HTR-8/SVneo (cell line): ENCODE data around the gene ZNF485.
A peak's percentile ranks its signal among the peaks of the same experiment; 100 is the strongest.
"Not testable (repeated sequence)": the region's sequence is repeated elsewhere in the genome, so short reads cannot be mapped to it uniquely, and the experiment has no call there.

Source experiments
- DNase-seq: peaks from one replicate; pipeline ENCODE4 v3.0.0; 2011; ENCODE audit warnings: low spot score, mixed read lengths; ENCODE audit not compliant: insufficient read length
- FAIRE-seq: peaks from 2 replicates; lab custom pipeline; 2011; peaks lifted over from hg19 to GRCh38; lab: Jason Lieb, UNC

ZNF485 gene

DNA sequence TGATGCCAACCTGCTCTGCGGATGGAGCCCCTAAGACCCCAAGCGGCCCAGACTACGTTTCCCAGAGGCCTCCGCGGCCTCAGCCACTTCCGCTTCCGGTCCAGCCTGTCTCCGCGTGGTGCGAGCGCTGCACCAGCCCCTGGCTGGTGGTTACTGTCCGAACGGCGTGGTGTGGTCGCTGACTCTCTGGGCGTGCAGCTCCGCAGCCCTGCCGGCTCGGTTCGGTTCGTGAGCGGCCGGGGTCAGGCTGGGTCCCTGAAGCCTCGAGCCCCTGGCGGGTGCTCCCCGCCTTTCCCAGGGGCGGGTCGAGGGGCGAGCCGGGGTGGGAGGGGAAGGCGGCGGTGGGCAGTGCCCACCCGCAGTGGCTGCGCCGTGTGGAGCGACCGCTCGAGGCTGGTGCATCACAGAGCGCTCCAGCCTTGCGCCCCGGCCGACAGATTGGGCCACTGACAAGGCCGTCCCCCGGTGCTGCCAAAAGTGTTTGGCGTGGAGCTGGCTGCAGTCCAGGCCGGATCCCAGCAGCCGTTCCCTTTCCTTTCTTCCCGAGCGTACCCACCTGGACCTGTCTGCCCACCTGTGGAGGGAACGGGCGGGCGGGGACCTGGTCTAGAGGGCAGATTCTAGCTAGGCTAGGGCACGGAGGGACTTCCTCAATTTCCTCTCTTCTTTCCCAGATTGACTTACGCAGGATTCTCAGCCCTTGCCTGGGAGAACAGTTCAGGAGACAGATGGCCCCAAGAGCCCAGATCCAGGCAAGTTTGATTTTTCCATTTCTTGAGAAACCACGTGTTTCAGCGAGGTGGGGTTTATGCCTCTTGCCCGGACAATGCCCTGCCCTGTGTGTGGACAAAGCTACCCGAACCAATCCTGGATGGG lies at the start of gene ZNF485:
Gene ZNF485, plus strand, starts transcription at position 116 of the 876 bp plus-strand sequence. Its CDS starts 613 bp downstream, at position 729.
- peak; percentile 94 for FAIRE-seq
- peak; percentile 87 for DNase-seq

DNA sequence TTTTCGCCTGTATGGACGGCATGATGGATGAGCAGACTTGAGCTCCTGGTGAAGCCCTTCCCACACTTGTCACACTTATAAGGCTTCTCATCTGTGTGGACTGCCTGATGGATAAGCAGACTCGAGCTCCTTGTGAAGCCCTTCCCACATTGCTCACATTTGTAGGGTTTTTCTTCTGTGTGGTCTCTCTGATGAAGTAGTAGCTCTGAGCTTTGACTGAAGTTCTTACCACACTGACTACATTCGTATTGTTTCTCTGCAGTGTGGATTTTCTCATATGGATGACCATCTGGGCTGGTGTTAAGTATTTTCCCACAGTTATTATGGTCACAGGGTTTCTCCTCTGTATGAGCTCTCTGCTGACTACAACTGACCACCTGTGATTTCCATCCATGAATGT lies 49.0 kb upstream of the ZNF485 start:
- FAIRE-seq: no peak
- no peak for DNase-seq

- FAIRE-seq (no peak), DNase-seq (no peak)
Measured at GRCh38 chr10:43569681-43570080, 36.6 kb upstream of the ZNF485 start.

DNA sequence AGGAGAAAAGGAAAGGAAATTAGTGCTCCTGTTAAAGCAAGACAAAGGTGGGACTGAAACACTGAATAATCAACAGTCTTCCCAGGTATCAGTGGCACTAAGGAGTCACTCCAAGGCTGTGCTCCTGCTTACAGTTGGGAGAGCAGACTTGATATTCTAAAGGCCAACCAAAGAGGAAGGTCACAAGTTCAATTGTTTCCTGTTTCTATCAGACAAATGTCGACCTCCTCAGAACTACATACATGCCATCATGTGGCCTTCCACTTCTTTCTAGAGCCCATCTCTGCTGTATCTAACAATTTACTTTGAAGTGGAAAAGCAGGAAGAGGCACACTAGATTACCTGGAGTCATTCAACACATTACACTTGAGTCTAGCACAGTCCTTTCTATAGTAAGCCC lies 35.3 kb upstream of the ZNF485 start:
- DNase-seq (no peak), FAIRE-seq (no peak)

DNA sequence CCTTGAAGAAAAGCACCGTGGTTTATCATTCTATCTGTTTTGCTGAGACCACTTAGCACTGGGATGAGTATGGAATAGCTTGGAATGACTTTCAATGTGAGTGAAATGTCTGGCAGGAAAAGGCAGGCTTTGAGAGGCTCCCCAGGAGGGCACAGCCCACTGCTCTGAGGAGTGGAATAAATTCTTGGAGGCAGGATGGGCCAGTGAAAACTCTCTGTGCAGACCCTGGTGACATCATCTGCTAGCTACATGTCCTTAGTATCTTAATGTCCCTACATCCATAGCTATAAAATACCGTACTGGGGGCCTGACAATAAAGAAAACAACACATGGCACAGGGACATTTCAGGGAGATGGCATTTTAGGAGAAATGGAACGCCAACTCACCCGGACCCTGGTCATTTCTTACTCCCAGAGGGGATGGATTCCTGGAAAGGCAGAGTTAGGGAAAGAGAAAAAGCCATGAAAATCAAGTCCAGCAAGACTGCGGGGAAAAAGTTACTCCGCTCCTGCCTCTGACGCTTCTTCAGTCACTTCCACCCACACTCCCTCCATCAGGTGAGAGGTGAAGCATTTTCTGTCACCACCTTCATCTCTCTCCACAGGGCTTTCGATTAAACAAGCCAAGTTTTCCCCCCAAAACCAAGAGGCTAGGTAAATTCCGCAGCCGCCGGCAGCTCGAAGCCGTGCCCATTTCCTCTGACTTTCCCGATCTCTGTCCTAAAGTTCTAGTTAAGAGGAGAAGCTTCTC lies 32.8 kb upstream of the ZNF485 start:
- DNase-seq (no peak), FAIRE-seq (no peak)

GRCh38 chr10:43574001-43574892 lies 32.0 kb upstream of the ZNF485 start, which contains the start of gene ZNF239:
TSS of gene ZNF239 (minus strand) at chr10:43574616. CDS start at chr10:43558079, 16,537 bp downstream.
- DNase-seq: peak; percentile 86
- FAIRE-seq: peak; percentile 79

DNA sequence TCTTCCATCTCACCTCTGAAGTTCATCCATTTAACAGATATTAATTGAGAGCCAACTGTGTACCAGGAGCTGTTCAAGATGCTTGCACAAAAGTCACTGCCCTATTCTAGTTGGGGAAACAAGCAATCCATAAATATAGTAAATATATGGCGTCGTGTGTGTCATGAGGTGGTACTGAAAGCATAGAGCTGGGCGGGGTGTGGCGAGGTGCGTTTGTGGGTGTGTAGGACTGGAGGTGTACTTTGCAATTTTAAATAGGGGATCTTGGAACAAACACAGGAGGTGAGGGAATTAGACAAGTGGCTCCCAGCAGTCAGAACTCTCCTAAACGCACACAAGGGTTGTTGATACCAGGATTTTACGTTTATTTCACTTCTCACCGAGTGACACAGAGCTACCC lies 31.3 kb upstream of the ZNF485 start:
- FAIRE-seq (peak; percentile 9), DNase-seq (no peak)

DNA sequence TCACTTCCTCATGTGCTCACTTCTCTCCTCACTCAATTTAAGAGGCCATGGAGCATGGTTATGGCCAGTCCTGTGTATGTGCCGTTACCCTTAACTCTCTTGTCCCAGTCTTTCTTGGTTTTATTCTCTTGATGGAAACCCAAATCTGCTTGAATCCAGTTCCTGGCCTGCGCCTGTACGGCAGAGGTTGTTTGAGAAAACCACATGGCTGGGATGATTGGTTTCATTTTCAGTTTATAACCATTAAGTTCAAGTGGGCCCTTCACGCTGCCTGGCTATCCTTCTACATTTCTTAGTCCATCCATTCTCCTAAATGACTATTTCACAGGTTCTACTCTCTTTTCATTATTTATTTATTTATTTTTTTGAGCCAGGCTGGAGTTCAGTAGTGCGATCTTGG lies 30.2 kb upstream of the ZNF485 start:
- FAIRE-seq: no peak
- DNase-seq: no peak

DNA sequence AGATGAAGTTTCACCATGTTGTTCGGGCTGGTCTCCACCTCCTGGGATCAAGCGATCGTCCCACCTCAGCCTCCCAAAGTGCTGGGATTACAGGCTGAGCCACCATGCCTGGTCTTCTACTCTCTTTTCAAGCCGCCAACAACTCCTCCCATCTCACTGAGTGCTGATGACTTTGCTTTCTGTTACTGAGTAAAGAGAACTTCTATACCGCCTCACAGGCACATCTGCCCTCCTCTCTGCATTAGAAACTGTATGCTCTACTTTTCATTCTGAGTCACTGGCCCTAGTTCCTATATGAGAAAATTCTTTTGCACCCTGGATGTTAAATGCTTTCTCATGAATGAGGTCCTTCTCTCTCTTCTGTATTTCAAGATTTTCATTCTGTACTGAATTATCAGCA lies 29.7 kb upstream of the ZNF485 start:
- no peak for FAIRE-seq

GRCh38 chr10:43584051-43584450 lies 22.2 kb upstream of the ZNF485 start:
- FAIRE-seq: no peak

More for the DNA sequence above, 29.7 kb upstream of the ZNF485 start:
- no peak for DNase-seq

GRCh38 chr10:43585046-43585445 lies 21.2 kb upstream of the ZNF485 start:
- DNase-seq: no peak
- no peak for FAIRE-seq

More at GRCh38 chr10:43584051-43584450, 22.2 kb upstream of the ZNF485 start:
- DNase-seq: no peak

DNA sequence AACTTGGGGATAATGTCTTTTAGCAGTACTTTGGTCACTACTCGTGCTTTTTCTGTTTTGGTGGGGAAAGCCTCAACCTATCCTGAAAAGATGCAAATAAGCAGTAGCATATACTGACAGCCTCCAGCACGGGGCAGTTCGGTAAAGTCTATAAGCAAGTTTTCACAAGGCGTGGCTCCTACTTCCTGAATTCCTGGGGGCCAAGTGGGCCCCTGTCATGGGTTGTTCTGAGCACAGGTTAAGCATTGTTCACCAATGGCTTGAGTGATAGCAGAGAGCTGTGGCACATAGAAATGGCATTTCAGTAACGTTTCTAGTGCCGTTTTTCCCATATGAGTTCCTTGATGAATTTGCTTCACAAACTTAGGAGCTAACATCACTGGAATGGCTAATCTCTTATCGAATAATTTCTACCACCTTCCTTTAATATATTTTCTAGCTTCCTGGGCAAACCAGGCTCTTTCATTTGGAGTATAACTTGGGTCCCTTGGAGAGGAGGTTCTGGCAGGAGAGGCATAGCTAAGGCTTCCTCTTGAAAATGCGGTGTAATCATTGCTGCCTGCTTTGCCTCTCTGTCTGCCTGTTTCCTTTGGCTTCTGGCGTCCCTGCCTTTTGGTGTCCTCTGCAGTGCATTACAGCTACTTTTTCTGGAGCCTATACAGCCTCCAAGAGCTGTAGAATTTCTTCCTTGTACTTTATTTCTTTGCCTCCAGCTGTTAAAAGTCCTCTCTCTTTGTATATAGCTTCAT lies 20.1 kb upstream of the ZNF485 start:
- FAIRE-seq (no peak), DNase-seq (no peak)

DNA sequence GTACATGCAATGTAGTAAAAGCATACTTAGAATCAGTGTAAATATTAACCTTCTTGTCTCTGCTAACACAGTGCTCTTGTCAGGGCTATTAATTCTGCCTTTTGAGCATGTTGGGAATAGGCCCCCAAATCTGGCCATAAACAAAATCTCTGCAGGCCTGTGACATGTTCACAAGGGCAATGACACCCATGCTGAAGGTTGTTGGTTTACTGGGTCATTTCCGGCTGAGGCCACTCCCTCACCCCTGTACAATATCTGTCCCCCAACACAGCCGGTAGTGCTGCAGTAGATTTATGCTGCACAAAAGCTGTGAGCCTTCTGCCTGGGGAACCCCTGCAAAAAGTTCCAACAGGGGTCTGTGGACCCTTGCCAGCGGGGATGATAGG lies 19.5 kb upstream of the ZNF485 start:
- DNase-seq, FAIRE-seq: not testable (repeated sequence)

- FAIRE-seq: no peak
Measured at GRCh38 chr10:43591303-43591904, 14.8 kb upstream of the ZNF485 start.

GRCh38 chr10:43594944-43595589 lies 11.2 kb upstream of the ZNF485 start:
- no peak for FAIRE-seq
- no peak for DNase-seq

More at GRCh38 chr10:43591303-43591904, 14.8 kb upstream of the ZNF485 start:
- no peak for DNase-seq

GRCh38 chr10:43595739-43596298 lies 10.4 kb upstream of the ZNF485 start:
- no peak for FAIRE-seq
- DNase-seq: no peak

DNA sequence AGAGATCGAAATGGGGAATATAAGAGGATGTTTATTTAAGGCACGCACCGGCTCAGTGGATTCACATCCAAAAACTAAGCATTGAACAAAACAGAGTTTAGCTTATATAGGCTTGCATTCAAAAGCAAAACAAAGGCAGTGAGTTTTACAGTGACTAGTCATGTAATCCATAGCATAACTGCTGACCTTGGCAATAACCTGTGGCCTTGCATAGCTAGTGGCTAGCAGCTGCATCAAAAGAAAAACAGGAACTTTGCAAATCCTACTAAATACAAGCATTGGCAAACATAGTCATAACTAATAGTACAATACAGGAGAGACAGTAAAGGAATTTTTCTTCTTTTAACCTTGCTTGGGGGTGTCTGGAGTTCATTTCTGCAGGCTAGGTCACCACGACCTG lies 9.7 kb upstream of the ZNF485 start:
- DNase-seq: no peak
- no peak for FAIRE-seq

GRCh38 chr10:43598446-43598845 lies 7.8 kb upstream of the ZNF485 start:
- DNase-seq: no peak
- no peak for FAIRE-seq
